NOMO-1 treated with DMSO at 0.1 percent for 48 hours (cell line): ENCODE results near the gene DLL1.
"Not testable (repeated sequence)": the region's sequence is repeated elsewhere in the genome, so short reads cannot be mapped to it uniquely, and the experiment has no call there.

Experiments
- DNase-seq: peaks from one replicate; lab custom pipeline; 2025; ENCODE audit not compliant: unreplicated experiment; lab: John Stamatoyannopoulos, UW

The DLL1 gene

GRCh38 chr6:170290296-170291128 lies at the start of gene DLL1:
TSS of gene DLL1 (minus strand) at chr6:170291078. CDS start at chr6:170290139, 939 bp downstream.
- peak; percentile 44 for DNase-seq

GRCh38 chr6:170335199-170335598 lies 44.3 kb upstream of the DLL1 start:
- DNase-seq: not testable (repeated sequence)

DNA sequence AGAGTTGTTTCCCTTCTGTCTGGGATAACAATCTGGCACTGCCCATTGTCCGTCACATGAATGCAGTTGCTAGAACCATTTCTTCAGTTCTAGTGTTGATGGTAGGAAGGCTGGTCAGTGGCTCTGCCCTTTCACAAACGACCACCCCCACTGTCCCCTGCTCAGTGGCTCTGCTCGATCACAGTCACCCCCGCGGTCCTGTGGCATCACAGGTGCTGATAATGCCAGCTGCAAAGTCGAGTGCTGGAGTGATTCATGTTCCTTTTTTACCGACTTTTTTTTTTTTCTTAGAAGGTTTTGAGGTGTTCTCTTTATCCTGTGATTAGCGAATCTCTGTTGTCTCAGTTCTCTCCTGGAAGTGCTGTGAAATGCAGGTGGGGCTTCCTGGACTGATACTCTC lies 38.4 kb upstream of the DLL1 start:
- DNase-seq: no peak

- DNase-seq: no peak
Measured at GRCh38 chr6:170317718-170318117, 26.8 kb upstream of the DLL1 start.

GRCh38 chr6:170317076-170317475 lies 26.2 kb upstream of the DLL1 start:
- DNase-seq: no peak

GRCh38 chr6:170316071-170316470 lies 25.2 kb upstream of the DLL1 start:
- DNase-seq: no peak

- no peak for DNase-seq
Measured at GRCh38 chr6:170314983-170315382, 24.1 kb upstream of the DLL1 start.

- DNase-seq: no peak
Measured at GRCh38 chr6:170313716-170314295, 22.9 kb upstream of the DLL1 start.

DNA sequence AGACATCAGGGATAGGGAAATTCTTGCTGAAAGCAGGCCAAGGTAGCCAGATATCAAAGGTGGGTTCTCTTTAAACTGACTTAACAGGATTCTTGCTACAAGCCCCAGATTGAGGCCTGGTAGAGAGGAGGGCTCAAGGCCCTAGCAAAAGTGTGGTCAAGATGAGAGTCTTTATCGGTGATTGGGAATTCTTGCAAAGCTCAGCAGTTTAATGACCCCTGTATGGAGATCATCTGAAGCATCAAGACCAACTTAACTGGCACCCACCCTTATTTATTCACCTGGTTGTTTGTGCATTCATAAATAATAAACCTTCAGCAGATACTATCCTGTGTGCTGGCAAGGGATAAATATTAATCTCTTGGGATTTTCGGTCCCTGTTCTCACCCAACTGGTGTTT lies 22.0 kb upstream of the DLL1 start:
- DNase-seq: no peak

DNA sequence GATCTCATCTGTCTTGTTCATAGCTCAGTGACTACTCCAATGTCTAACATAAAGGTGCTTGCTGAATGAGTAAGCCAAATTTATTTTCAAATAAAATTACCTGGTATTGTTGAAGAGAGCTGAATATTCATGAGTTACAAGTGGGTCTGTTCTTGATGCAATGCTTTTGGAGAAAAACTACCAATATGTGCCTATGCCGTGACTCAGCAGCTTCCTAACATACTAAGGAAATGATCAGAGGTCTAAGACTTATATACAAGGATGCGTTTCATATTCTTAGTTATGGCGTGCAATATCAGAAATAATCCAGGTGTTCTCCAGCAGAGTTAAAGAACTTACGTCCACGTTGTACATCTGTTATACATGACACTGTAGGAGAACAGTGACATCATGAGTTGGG lies 20.8 kb upstream of the DLL1 start:
- DNase-seq: no peak

GRCh38 chr6:170308761-170309160 lies 17.9 kb upstream of the DLL1 start:
- no peak for DNase-seq

- no peak for DNase-seq
Measured at GRCh38 chr6:170307080-170307545, 16.2 kb upstream of the DLL1 start.

GRCh38 chr6:170306324-170307079 lies 15.6 kb upstream of the DLL1 start, which contains the start of gene FAM120B:
TSS of gene FAM120B (plus strand) at chr6:170306758. CDS start at chr6:170317391, 10,633 bp downstream.
- peak; percentile 95 for DNase-seq

- no peak for DNase-seq
Measured at GRCh38 chr6:170305805-170306323, 15.0 kb upstream of the DLL1 start.

GRCh38 chr6:170301184-170301583 lies 10.3 kb upstream of the DLL1 start:
- DNase-seq: no peak

DNA sequence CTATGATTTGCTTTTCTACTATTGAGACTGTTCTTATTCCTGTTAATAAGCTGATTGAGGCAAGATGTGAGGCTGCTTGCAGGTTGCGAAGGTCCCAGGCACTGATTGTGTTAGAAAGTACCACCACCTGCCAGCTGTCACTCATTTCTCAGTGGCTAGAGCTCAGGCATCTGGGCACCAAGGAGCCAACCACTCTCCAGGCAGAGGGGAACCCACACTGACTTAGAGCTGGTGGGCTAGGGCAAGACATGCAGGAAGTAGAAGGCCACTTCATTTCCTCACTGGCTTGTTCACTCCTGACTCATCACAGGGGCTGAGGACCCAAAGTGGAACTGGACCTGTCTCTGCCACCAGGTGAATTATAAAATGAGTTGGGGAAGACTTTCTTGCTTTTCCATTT lies 7.8 kb upstream of the DLL1 start:
- no peak for DNase-seq

DNA sequence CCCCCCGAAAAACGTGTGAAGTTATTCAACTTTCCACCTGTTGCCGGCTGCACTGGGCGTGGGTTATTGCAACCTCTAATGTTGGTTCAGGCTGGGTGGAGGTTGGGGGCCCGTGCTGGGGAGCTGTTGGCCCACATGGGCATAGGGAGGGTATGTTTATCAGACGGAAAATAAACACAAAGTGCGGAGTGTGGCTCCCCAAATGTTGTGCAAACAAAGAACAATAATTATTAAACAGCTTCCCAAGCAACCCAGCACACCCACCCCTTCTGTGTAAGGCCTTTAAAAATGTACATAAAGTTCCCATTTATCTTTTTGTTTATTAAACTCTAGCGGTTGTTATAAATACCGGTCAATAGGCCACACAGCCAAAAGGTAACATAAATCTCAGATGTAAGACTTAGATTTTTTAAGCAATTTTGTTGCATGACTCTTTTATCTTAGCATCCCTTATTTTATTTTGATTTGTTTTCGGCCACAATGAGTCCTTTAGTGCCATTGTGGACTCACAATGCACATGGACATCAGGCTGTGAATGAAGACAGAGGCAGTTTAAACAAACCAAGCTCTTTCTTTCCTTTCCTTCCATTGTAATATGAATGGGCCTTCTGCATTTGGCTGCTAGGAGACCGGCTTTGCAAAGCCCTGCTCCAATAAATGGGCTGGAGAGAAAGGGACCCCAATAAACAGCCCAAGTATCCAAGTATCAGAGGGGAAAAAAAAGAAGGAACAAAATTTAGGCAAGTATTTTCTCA lies 6.9 kb upstream of the DLL1 start:
- DNase-seq: no peak

DNA sequence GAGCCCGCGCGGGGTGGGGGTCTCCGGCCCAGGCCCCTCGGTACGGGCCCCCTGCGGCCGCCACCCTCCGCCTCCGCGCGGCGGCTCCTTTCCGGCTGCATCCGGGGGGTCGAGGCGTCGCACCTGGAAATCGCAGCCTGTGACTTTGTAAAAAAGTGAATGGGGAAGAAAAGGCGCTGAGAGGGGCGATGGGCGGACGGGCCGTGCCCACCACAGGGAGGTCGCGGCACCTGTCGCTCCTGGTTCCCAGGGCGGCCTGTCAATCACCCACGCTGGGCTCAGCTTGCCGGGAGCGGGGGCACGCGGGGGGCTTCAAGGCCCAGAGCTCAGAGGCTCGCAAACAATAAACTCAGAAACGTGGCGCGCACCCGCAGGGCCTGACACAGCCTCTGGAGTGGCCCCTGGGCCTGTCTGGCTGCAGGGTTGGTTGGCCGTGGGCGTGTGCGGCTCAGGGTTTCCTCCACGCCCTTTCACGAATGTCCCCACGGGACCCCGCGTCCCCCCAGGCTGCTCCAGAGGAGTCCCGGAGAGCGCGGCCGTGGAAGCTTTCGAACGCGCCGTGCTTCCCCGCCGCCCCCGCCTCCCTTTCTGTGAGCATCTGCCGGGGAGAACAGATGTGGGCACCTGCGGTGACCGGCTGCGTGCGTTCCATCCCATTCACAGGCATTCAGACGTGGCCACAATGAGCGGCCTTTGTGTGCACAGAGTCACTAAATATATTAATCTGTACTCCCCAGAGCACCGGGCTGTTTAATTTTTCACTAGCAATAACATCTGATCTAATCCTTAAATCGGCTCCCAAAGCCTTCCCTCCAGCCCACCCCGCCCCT lies 6.1 kb upstream of the DLL1 start:
- no peak for DNase-seq

DNA sequence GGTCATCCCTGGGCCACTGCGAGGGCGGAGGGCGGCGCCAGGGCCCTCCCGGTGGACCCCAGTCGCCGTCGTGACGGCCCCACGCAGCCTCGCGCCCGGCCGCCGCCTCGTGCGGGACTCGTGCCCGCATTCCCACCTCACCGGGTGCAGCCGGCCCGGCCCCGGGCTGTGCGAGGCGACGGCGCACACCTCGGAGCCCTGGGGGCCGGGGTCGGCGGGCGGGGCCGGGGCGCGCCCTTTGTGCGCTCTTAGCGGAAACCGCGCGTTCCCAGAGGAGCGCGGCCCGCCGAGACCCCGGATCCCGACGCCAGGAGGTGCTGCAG lies 5.5 kb upstream of the DLL1 start:
- DNase-seq: no peak
